Stimulated activated CD8-positive, alpha-beta memory T cell treated with anti-CD3 and anti-CD28 coated beads, Interleukin-15, amount 100 ng/mL, for 24 hours (primary cell): ENCODE measurements around the gene ZC3H12D.
"Not testable (repeated sequence)": the region's sequence is repeated elsewhere in the genome, so short reads cannot be mapped to it uniquely, and the experiment has no call there.

Source experiments
- DNase-seq: peaks from one replicate; pipeline ENCODE4 v3.0.0-alpha.2; 2020; ENCODE audit warnings: low read depth

Gene ZC3H12D

GRCh38 chr6:149483849-149484655, 762 bp downstream of the ZC3H12D start:
- DNase-seq = no peak

GRCh38 chr6:149483334-149483725, 1.5 kb downstream of the ZC3H12D start:
- DNase-seq = no peak

GRCh38 chr6:149482545-149483333, 2.1 kb downstream of the ZC3H12D start:
- no peak for DNase-seq

- DNase-seq = no peak
Measured at GRCh38 chr6:149480502-149481280, 4.1 kb downstream of the ZC3H12D start.

- DNase-seq = no peak
Measured at GRCh38 chr6:149478631-149479314, 6.0 kb downstream of the ZC3H12D start.

- DNase-seq = no peak
Measured at GRCh38 chr6:149477544-149477943, 7.3 kb downstream of the ZC3H12D start.

- no peak for DNase-seq
Measured at GRCh38 chr6:149476789-149477455, 7.9 kb downstream of the ZC3H12D start.

GRCh38 chr6:149474108-149474935, 10.5 kb downstream of the ZC3H12D start:
- no peak for DNase-seq

- DNase-seq = no peak
Measured at GRCh38 chr6:149473080-149474052, 11.4 kb downstream of the ZC3H12D start.

- no peak for DNase-seq
Measured at GRCh38 chr6:149472241-149472640, 12.6 kb downstream of the ZC3H12D start.

- DNase-seq = no peak
Measured at GRCh38 chr6:149471801-149472200, 13.0 kb downstream of the ZC3H12D start.

- DNase-seq = no peak
Measured at GRCh38 chr6:149470948-149471347, 13.9 kb downstream of the ZC3H12D start.

- DNase-seq = no peak
Measured at GRCh38 chr6:149468179-149468578, 16.6 kb downstream of the ZC3H12D start.

- no peak for DNase-seq
Measured at GRCh38 chr6:149467265-149467664, 17.5 kb downstream of the ZC3H12D start.

- DNase-seq = no peak
Measured at GRCh38 chr6:149464411-149464810, 20.4 kb downstream of the ZC3H12D start.

- DNase-seq = no peak
Measured at GRCh38 chr6:149463781-149464180, 21.0 kb downstream of the ZC3H12D start.

GRCh38 chr6:149462712-149463111, 22.1 kb downstream of the ZC3H12D start:
- not testable (repeated sequence) for DNase-seq

- DNase-seq = no peak
Measured at GRCh38 chr6:149461670-149462069, 23.1 kb downstream of the ZC3H12D start.

GRCh38 chr6:149460249-149460648, 24.6 kb downstream of the ZC3H12D start:
- not testable (repeated sequence) for DNase-seq
